ENCODE measurements around the gene TRAF1. TPM values are rescaled to one million over a fixed set of nuclear protein-coding genes. Genes with fewer than 3 reads are reported as not detected.
"Not testable (repeated sequence)": the region's sequence is repeated elsewhere in the genome, so short reads cannot be mapped to it uniquely, and the experiment has no call there.

The TRAF1 gene, protein sequence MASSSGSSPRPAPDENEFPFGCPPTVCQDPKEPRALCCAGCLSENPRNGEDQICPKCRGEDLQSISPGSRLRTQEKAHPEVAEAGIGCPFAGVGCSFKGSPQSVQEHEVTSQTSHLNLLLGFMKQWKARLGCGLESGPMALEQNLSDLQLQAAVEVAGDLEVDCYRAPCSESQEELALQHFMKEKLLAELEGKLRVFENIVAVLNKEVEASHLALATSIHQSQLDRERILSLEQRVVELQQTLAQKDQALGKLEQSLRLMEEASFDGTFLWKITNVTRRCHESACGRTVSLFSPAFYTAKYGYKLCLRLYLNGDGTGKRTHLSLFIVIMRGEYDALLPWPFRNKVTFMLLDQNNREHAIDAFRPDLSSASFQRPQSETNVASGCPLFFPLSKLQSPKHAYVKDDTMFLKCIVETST
- total RNA-seq, result 10 to 100 TPM; 51.6 to 52.9 TPM

DNA sequence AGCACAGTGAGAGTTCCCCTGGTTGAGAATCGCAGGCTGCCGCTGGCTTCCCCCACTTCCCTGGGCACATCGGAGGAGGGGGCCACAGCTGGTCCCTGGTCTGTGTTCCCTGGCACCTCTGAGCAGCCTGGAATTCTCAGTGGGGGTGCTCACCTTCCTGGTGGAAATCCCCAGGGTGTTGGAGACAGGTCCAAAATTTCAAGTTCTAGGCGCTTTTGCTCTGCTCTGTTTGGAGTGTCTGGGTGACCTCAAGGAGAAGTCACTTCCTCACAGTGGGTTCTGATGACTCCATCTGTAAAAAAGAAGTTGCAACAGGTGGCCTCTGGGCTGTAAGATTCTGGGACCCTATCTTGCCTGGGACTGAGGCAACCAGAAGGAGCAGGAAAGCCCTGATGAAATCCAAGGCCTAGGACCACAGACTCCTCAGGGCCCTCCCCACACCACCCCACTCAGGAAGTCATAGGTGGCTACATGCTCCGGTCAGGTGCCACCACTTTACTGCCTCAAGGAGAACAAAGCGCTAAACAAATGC lies at the start of gene TRAF1:
TRAF1 (minus strand) TSS at position 400 of the 532 bp plus-strand sequence. CDS start 721 bp downstream, outside the sequence.
- DNase-seq (peak; percentile 63), ATAC-seq (peak; percentile 26)
- POLR2A ChIA-PET, result interaction anchor here (0.8 to 15.6 kb wide), 12 partner anchors 6 to 195 kb away, joined by 3 to 344 read pairs (median 12); partner anchors contain the start of genes CNTRL, PHF19 and PSMD5
- CTCF ChIA-PET, result interaction anchor here (0.7 to 4.9 kb wide), 9 partner anchors 10 to 195 kb away, joined by 3 to 26 read pairs (median 6); partner anchors contain the start of gene PHF19
- peak within 1 kb of the TSS; percentile 90 for H3K4me3 Mint-ChIP-seq
- H3K27me3 Mint-ChIP-seq (ENCODE audit: low read depth), result no peaks in the 10 kb centered on the region
- H3K36me3 Mint-ChIP-seq (ENCODE audit: low read depth), result peaks cover 63% of the 10 kb centered on the region
- no peaks in the 10 kb centered on the region for H3K9me3 Mint-ChIP-seq (ENCODE audit: insufficient read depth)
- peak within 1 kb of the TSS; percentile 95 for H3K27ac Mint-ChIP-seq
- H3K4me1 Mint-ChIP-seq (ENCODE audit: low read depth), result peaks cover 85% of the 10 kb centered on the region

DNA sequence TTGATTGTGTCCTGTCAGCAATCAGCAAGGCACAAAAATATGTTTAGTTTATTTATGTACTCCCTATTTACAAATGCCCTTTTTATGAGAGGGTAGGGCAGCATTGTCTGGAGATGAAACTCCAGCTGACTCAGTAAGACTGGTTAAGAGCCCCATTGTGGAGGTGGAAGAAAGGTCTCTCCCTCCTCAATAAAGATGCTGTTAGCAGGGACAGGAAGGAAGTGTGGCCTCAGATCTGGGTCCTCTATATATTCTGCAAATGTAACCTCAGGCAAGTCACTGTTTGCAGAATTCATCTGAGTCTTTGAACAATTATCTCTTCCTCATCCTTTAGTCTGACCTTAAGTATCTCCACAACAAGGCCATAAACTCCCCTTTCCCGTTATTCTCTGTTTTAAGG lies 48.3 kb upstream of the TRAF1 start:
- Mint-ChIP-seq H3K36me3 (ENCODE audit: low read depth) (no peaks in the 10 kb centered on the region), H3K4me3 (no peak overlapping the region), H3K27ac (peak overlapping the region; percentile 68), H3K9me3 (ENCODE audit: insufficient read depth) (no peaks in the 10 kb centered on the region), H3K4me1 (ENCODE audit: low read depth) (peaks cover 17% of the 10 kb centered on the region), H3K27me3 (ENCODE audit: low read depth) (peaks cover 2% of the 10 kb centered on the region)
- CTCF ChIA-PET, result interaction anchor here (1.4 kb wide), 1 partner anchor 85 kb away, joined by 3 read pairs; no protein-coding TSS in a partner anchor
- POLR2A ChIA-PET, result interaction anchor here (0.7 kb wide), 1 partner anchor 47 kb away, joined by 3 read pairs; no protein-coding TSS in a partner anchor
- peak; percentile 37 for DNase-seq
- ATAC-seq, result peak; percentile 85

DNA sequence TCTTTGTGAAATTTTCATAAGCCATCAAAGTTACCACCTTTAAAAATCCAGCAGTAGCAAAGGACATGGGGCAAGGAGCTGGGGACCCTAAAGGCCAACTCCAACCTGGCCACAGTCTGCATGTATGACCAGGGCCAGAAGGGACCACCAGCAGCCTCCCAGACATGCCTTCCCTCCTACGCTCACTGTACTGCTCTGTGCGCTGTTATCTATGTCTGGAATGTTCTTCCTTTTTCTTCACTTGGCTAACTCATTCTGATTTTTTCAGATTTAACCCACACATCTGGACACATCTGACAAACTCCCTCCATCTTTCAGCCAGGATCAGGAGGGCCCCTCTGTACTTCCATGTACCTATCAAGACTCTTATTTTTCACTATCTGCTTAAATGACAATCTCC lies 47.6 kb upstream of the TRAF1 start:
- Mint-ChIP-seq H3K27ac (no peak overlapping the region), H3K36me3 (ENCODE audit: low read depth) (no peaks in the 10 kb centered on the region), H3K9me3 (ENCODE audit: insufficient read depth) (no peaks in the 10 kb centered on the region), H3K4me3 (no peak overlapping the region), H3K4me1 (ENCODE audit: low read depth) (peaks cover 17% of the 10 kb centered on the region), H3K27me3 (ENCODE audit: low read depth) (peaks cover 5% of the 10 kb centered on the region)
- CTCF ChIA-PET, result no interaction called here
- no peak for ATAC-seq
- DNase-seq, result no peak
- POLR2A ChIA-PET, result no interaction called here

DNA sequence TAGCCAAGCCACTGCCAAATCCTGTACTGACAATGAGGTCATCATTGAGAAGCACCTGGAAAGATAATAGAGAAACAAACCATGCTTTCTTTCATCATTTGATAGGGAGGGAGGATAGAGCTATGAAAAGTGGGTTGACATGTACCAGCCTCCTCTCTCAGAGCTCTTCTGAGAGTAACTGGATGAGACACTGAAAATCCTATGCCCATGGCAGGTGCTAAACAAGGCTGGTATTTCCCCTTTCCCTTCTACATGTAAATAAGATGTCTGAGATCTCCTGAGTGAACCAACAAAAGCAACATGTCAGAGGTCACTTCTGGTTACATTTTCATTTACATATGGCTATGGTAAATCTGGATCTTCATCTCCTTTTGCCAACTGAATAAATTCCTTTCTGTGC lies 45.3 kb upstream of the TRAF1 start:
- Mint-ChIP-seq H3K27me3 (ENCODE audit: low read depth) (peaks cover 5% of the 10 kb centered on the region), H3K4me3 (no peak overlapping the region), H3K36me3 (ENCODE audit: low read depth) (no peaks in the 10 kb centered on the region), H3K4me1 (ENCODE audit: low read depth) (peaks cover 17% of the 10 kb centered on the region), H3K27ac (no peak overlapping the region), H3K9me3 (ENCODE audit: insufficient read depth) (no peaks in the 10 kb centered on the region)
- DNase-seq (no peak), ATAC-seq (no peak)
- ChIA-PET CTCF (interaction anchor here (0.8 to 1.0 kb wide), 2 partner anchors 10 to 149 kb away, joined by 3 to 4 read pairs; no protein-coding TSS in a partner anchor), POLR2A (no interaction called here)

DNA sequence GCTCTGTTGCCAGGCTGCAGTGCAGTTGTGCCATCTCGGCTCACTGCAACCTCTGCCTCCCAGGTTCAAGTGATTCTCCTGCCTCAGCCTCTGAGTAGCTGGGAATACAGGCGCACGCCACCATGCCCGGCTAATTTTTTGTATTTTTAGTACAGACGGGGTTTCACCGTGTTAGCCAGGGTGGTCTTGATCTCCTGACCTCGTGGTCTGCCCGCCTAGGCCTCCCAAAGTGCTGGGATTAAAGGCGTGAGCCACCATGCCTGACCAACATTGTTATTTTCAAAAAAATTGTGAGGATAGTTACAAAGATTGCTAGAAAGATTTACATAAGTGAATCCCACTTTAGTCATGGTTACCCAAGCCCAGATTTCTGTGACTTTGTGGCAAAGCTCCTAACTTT lies 44.9 kb upstream of the TRAF1 start:
- DNase-seq; H3K9me3 Mint-ChIP-seq (ENCODE audit: insufficient read depth); H3K27me3 Mint-ChIP-seq (ENCODE audit: low read depth); H3K27ac Mint-ChIP-seq; POLR2A ChIA-PET; ATAC-seq; H3K36me3 Mint-ChIP-seq (ENCODE audit: low read depth); H3K4me3 Mint-ChIP-seq: not testable (repeated sequence)
- CTCF ChIA-PET, result interaction anchor here (0.8 to 1.0 kb wide), 2 partner anchors 10 to 150 kb away, joined by 3 to 4 read pairs; no protein-coding TSS in a partner anchor
- peaks cover 17% of the 10 kb centered on the region for H3K4me1 Mint-ChIP-seq (ENCODE audit: low read depth)

DNA sequence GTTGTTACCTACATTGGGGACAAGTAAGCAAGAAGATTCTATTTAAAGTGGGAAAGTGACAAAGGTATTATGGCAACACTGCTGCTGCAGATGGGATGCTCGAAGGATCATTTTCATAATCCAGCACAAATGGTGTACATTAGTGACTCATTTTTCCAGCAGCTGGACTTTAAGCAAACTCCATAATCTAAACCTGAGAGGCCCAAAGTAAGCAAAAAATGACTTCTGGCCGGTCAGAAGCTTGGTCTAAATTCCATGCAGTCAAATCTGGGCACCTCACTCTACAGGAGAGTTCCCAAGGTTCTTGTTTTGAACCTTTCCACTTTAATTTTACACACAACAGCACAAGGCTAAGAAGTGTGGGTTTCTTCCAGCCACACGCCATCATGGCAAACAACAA lies 43.6 kb upstream of the TRAF1 start:
- ATAC-seq (no peak), DNase-seq (no peak)

DNA sequence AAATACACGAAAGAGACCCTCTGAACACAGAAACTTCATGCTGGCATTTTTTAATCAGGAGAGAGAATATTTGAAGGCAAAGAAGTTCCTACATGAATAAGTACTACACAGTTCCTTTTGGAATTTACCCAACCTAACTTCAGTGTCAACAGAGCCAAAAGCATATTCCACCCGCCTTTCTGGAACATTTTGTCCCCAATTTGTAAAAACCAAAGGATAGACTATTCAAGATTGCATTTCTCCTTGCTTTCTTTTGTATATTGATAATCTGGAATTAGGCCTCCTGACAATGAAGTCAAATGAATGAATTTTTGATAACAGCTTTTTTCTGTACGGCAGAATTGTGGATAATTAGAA lies 39.4 kb upstream of the TRAF1 start:
- H3K27ac Mint-ChIP-seq, result no peak overlapping the region
- no peaks in the 10 kb centered on the region for H3K36me3 Mint-ChIP-seq (ENCODE audit: low read depth)
- ATAC-seq, result no peak
- peaks cover 16% of the 10 kb centered on the region for H3K27me3 Mint-ChIP-seq (ENCODE audit: low read depth)
- no peaks in the 10 kb centered on the region for H3K9me3 Mint-ChIP-seq (ENCODE audit: insufficient read depth)
- DNase-seq, result no peak
- CTCF ChIA-PET, result interaction anchor here (1.3 kb wide), 1 partner anchor 16 kb away, joined by 6 read pairs; no protein-coding TSS in a partner anchor
- POLR2A ChIA-PET, result no interaction called here
- no peaks in the 10 kb centered on the region for H3K4me1 Mint-ChIP-seq (ENCODE audit: low read depth)
- H3K4me3 Mint-ChIP-seq, result no peak overlapping the region

More for the DNA sequence above, 43.6 kb upstream of the TRAF1 start:
- H3K27ac Mint-ChIP-seq, result no peak overlapping the region
- no peaks in the 10 kb centered on the region for H3K9me3 Mint-ChIP-seq (ENCODE audit: insufficient read depth)
- ChIA-PET CTCF (interaction anchor here (1.4 to 2.8 kb wide), 2 partner anchors 11 to 90 kb away, joined by 8 to 20 read pairs; no protein-coding TSS in a partner anchor), POLR2A (no interaction called here)
- no peaks in the 10 kb centered on the region for H3K36me3 Mint-ChIP-seq (ENCODE audit: low read depth)
- H3K27me3 Mint-ChIP-seq (ENCODE audit: low read depth), result peaks cover 12% of the 10 kb centered on the region
- no peak overlapping the region for H3K4me3 Mint-ChIP-seq
- peaks cover 11% of the 10 kb centered on the region for H3K4me1 Mint-ChIP-seq (ENCODE audit: low read depth)

DNA sequence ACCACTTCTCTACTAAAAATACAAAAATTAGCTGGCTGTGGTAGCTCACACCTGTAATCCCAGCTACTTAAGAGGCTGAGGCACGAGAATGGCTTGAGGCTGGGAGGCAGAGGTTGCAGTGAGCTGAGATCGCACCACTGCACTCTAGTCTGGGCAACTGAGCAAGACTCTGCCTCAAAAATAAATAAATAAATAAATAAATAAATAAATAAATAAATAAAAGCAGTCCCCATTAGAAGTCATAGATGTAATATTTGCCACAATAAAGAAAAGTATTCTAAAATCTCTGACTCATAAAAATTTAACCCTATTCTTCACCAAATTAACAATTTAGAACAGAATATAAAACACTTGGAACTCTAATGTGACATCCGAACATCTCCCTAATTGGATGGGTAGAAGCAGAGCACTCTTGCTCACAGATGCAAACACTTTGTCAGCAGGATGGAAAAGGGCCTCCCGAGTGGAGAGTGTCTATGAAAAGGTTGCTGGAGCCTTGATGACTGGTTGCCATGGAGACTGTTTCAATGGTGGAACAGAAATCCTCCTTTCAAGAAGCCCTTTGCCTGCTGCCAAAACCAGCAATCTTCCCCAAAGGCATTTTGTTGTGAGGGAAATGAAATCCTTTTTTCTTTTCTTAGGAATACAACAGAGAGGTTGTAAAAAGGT lies 38.9 kb upstream of the TRAF1 start:
- H3K36me3 Mint-ChIP-seq (ENCODE audit: low read depth), result no peaks in the 10 kb centered on the region
- no peaks in the 10 kb centered on the region for H3K4me1 Mint-ChIP-seq (ENCODE audit: low read depth)
- H3K4me3 Mint-ChIP-seq, result no peak overlapping the region
- no peaks in the 10 kb centered on the region for H3K9me3 Mint-ChIP-seq (ENCODE audit: insufficient read depth)
- peaks cover 16% of the 10 kb centered on the region for H3K27me3 Mint-ChIP-seq (ENCODE audit: low read depth)
- POLR2A ChIA-PET, result no interaction called here
- no peak overlapping the region for H3K27ac Mint-ChIP-seq
- no peak for ATAC-seq
- no peak for DNase-seq
- CTCF ChIA-PET, result interaction anchor here (1.1 to 1.9 kb wide), 3 partner anchors 10 to 111 kb away, joined by 3 to 11 read pairs (median 5); no protein-coding TSS in a partner anchor

DNA sequence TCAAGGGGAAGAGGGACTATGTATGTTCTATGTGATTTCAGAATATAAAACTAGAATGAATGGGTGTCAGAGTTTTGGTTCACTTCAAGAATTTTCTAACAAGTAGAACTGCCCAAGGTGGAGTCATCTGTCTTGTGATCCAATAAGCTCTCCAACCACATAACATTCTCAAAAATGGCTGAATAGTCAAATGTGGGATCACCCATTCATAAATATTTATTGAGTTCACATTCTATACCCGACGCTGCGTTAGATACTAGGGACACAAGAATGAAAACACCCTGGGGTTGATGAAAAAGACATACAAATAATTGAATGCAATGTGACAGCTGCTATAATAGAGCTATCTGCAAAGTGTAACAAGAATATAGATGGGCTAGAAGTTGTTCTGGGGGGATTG lies 35.3 kb upstream of the TRAF1 start:
- Mint-ChIP-seq H3K27me3 (ENCODE audit: low read depth) (peaks cover 12% of the 10 kb centered on the region), H3K4me3 (no peak overlapping the region), H3K36me3 (ENCODE audit: low read depth) (no peaks in the 10 kb centered on the region), H3K9me3 (ENCODE audit: insufficient read depth) (no peaks in the 10 kb centered on the region), H3K27ac (no peak overlapping the region), H3K4me1 (ENCODE audit: low read depth) (no peaks in the 10 kb centered on the region)
- no peak for ATAC-seq
- DNase-seq, result no peak
- ChIA-PET POLR2A (no interaction called here), CTCF (interaction anchor here (1.2 to 3.8 kb wide), 3 partner anchors 20 to 98 kb away, joined by 3 to 22 read pairs (median 4); no protein-coding TSS in a partner anchor)

DNA sequence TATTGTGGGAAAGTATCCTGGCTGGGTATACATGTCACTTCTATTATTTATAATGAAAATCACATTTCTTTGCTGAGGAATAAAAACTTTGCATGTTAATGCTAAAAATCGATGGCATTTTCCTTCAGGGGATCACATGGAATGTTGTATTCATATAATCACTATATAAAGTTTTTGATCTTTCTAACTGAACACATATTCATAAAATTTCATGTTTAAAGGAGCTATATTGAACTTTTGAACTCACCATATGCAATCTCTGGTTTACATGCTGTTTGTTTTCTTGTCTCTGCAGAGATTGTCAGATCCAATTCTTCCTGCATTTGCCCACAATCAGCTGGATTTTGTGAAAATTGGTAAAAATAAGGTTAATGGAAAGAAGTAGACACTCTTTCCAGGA lies 33.4 kb upstream of the TRAF1 start:
- Mint-ChIP-seq H3K9me3 (ENCODE audit: insufficient read depth) (no peaks in the 10 kb centered on the region), H3K27me3 (ENCODE audit: low read depth) (peaks cover 5% of the 10 kb centered on the region), H3K4me1 (ENCODE audit: low read depth) (no peaks in the 10 kb centered on the region), H3K27ac (no peak overlapping the region), H3K36me3 (ENCODE audit: low read depth) (no peaks in the 10 kb centered on the region), H3K4me3 (no peak overlapping the region)
- ChIA-PET POLR2A (no interaction called here), CTCF (interaction anchor here (1.1 to 3.8 kb wide), 6 partner anchors 8 to 101 kb away, joined by 3 to 22 read pairs (median 4); no protein-coding TSS in a partner anchor)
- DNase-seq (no peak), ATAC-seq (no peak)

DNA sequence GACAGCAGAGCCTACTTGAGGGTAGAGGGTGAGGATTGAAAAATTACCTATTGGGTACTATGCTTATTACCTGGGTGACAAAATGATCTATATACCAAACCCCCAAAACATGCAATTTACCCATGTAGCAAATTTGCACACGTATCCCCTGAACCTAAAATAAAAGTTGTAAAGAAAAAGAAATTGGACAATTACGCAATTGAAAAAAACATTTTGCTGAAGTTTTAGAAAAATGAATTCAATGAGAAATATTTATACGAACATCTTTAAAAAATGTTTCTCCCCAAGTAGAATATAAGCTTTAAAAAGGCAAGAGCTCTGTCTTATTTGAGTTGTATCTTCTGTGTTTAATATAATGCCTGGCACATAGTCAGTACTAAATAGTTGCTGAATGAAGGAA lies 30.3 kb upstream of the TRAF1 start:
- CTCF ChIA-PET, result interaction anchor here (1.4 to 2.0 kb wide), 3 partner anchors 8 to 25 kb away, joined by 3 to 5 read pairs (median 4); no protein-coding TSS in a partner anchor
- no peaks in the 10 kb centered on the region for H3K9me3 Mint-ChIP-seq (ENCODE audit: insufficient read depth)
- ATAC-seq, result no peak
- no peak overlapping the region for H3K27ac Mint-ChIP-seq
- peaks cover 2% of the 10 kb centered on the region for H3K27me3 Mint-ChIP-seq (ENCODE audit: low read depth)
- no peaks in the 10 kb centered on the region for H3K36me3 Mint-ChIP-seq (ENCODE audit: low read depth)
- no peaks in the 10 kb centered on the region for H3K4me1 Mint-ChIP-seq (ENCODE audit: low read depth)
- no peak for DNase-seq
- POLR2A ChIA-PET, result no interaction called here
- H3K4me3 Mint-ChIP-seq, result no peak overlapping the region

Measured in activated CD8-positive, alpha-beta T cell treated with anti-CD3 and anti-CD28 coated beads, Interleukin-2, amount 10 ng/mL, durations not matched to agents 7 days and 5 days (primary cell).